T-helper 22 cell (primary cell): ENCODE data around the gene SIN3B.
A peak's percentile ranks its signal among the peaks of the same experiment; 100 is the strongest.
"Not testable (repeated sequence)": the region's sequence is repeated elsewhere in the genome, so short reads cannot be mapped to it uniquely, and the experiment has no call there.

Source experiments
- DNase-seq: peaks from one replicate; pipeline ENCODE4 v3.0.0-alpha.2; 2020; ENCODE audit warnings: low read depth

The SIN3B gene, protein sequence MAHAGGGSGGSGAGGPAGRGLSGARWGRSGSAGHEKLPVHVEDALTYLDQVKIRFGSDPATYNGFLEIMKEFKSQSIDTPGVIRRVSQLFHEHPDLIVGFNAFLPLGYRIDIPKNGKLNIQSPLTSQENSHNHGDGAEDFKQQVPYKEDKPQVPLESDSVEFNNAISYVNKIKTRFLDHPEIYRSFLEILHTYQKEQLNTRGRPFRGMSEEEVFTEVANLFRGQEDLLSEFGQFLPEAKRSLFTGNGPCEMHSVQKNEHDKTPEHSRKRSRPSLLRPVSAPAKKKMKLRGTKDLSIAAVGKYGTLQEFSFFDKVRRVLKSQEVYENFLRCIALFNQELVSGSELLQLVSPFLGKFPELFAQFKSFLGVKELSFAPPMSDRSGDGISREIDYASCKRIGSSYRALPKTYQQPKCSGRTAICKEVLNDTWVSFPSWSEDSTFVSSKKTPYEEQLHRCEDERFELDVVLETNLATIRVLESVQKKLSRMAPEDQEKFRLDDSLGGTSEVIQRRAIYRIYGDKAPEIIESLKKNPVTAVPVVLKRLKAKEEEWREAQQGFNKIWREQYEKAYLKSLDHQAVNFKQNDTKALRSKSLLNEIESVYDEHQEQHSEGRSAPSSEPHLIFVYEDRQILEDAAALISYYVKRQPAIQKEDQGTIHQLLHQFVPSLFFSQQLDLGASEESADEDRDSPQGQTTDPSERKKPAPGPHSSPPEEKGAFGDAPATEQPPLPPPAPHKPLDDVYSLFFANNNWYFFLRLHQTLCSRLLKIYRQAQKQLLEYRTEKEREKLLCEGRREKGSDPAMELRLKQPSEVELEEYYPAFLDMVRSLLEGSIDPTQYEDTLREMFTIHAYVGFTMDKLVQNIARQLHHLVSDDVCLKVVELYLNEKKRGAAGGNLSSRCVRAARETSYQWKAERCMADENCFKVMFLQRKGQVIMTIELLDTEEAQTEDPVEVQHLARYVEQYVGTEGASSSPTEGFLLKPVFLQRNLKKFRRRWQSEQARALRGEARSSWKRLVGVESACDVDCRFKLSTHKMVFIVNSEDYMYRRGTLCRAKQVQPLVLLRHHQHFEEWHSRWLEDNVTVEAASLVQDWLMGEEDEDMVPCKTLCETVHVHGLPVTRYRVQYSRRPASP

DNA sequence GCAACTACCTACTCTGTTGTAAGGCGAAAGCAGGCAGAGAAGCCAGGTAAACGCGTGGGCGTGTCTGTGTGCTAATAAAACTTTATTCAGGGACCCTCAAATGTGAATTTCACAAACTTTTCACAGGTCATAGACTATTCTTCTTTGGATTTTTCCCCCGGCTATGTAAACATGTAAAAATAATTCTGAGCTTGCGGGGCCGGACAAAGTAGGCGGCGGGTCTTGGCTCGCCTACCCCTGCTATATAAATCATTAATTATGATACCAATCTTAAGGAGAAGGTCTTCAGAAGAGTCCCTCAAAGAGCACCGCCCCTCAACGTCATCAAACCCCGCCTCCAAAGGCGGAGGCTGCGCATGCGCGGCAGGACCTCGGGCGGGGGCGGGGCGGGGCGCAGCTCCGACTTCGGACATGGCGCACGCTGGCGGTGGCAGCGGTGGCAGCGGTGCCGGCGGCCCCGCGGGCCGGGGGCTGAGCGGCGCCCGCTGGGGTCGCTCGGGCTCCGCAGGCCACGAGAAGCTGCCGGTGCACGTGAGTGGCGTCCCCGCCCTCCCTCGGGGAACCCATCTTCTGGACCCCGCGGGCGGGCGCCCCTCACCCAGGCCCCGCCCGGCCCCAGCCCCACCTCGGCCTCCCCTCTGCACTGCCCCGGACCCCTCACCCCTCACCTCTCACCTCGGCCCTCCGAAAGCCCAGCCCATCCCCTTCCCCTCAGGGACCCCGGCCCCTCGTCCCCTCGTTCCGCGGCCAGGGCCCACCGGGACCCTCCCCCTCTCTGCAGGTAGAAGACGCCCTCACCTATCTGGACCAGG lies at the start of gene SIN3B:
SIN3B (plus strand) TSS at position 389 of the 812 bp plus-strand sequence; CDS start at position 412, 23 bp downstream.
- peak; percentile 76 for DNase-seq

DNA sequence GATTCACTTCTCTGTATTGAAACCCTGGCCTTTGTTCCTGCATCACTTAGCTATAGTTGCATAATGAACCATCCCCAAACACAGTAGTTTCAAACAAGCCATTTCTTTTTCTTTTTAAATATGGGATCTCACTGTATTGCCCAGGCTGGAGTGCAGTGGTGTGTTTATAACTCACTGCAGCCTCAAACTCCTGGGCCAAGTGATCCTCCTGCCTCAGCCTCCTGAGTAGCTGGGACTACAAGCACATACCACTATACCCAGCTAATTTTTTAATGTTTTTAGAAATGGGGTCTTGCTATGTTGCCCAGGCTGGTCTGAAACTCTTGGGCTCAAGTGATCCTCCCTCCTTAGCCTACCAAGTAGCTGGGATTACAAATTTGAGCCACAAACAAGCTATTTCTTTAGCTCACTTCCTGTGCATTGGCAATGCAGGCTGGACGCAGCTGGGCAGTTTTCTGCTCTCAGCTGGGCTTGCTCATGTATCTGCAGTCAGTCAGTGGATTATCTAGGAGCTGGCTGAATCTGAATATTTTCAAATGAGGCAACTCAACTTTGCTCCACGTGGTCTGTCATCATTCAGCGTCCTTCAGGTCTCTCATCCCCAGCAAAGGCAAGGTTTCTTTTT lies 49.5 kb upstream of the SIN3B start:
- DNase-seq, result no peak

DNA sequence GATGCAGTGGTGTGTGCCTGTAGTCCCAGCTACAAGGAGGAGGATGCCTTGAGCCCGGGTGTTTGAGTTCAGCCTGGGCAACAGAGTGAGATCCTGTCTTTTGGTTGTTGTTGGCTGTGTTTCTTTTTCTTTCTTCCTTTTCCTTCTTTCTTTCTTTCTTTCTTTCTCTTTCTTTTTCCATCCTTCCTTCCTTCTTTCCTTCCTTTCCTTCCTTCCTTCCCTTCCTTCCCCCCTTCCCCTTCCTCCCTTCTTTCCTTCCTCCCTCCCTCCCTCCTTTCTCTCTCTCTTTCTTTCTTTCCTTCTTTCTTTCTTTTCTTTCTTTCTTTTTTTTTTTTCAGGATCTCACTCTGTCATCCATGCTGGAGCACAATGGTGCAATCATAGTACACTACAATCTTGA lies 46.5 kb upstream of the SIN3B start:
- DNase-seq, result no peak

DNA sequence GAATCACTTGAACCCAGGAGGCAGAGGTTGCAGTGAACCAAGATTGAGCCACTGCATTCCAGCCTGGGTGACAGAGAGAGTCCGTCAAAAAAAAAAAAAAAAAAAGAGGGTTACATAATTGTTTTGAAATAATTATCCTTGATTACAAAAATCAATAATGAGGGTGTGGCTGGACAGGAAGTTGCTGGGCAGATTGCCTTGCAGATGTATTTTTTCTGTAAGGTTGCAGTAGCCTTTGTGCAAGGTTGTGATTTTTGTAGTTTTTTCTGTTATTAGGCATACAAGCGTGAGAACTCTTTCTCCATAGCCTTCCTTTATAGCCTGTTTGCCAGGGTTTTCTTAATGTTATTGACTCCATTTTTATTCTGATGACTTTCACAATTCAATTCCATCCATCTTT lies 40.7 kb upstream of the SIN3B start:
- DNase-seq, result no peak

DNA sequence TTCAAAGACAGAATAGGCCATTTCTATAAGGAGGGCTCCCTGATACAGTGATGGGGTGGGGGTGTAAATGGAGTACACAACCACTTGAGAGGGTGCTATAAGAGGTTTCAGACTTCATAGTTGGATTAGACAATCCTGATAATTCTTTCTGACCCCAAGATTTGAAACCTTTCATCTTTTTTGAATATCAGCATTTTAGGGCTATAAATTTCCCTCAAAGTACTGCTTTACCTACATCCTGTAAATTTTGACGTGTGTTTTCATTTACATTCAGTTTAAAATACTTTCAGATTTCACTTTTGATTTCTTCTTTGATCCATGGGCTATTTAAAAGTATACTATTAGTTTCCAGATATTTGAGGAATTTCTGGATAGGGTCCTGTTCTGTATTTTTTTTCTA lies 40.0 kb upstream of the SIN3B start:
- DNase-seq, result no peak

DNA sequence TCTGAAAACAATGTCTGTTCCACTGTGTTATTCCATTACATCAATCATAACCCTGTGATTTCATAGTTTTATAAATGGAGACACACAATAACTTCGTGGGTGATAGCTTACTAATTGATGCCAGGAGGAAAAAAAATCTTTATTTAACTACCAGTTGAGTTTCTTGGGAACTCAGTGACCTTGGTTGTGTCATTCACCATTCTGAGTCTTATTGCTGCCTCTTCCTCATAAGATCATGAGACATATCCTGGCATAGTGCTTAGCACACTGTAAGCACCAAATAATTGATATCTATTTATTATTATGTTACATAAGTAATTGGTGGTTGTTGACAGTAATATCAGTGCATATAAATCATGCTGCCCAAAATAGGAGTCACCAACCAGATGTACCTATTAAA lies 39.1 kb upstream of the SIN3B start:
- DNase-seq, result no peak

DNA sequence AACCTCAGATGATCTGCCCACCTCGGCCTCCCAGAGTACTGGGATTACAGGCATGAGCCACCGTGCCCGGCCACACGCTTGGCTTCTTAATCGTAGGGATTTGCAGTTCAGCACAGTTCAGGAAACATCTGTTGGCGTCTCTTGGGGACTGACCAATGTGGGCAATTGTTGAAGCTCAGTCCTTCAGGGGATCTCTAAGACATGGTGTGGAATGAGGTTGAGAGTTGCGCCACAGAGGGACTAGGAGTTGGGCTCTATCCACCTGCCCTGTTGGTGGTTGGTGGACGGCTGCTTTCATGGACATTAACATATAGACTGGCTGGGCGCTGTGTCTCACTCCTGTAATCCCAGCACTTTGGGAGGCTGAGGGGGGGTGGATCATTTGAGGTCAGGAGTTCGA lies 37.3 kb upstream of the SIN3B start:
- DNase-seq, result no peak

DNA sequence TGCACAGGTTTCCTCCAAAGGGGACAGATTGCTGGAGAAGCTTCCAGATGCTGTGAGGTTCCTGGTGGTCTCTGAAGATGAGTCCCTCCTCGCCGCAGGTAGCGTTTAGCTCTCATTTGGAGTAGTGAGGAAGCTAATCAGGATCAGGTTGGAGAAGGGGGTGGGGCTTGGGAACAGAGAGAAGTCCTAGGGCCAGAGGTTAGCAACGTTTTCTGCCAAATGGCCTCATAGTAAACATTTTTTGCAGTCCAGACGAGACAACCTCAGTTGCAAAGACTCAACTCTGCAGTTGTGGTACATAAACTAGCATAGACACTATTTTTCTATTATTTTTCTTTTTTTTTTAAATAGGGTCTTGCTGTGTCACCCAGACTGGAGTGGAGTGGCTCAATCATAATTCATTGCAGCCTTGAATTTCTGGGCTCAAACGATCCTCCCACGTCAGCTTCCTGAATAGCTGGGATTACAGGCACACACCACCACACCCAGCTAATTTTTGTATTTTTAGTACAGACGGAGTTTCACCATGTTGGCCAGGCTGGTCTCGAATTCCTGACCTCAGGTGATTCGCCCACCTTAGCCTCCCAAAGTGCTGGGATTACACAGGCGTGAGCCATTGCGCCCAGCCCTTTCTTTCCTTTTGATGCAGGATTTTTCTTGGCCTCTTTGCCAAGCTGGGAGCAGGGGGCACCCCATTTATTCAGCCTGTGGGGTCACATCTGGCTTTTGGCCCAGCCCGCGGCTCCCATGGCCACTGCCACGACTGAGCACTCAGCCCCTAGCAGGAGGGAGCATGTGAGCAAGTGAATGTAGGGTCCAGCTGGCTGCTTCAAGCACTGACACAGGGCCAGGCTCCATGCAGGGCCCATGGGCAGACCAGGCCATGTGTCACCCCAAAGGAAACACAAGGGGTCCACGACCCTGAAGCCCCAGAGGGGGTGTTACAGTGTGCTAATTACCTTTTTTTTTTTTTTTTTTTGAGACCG lies 34.4 kb upstream of the SIN3B start:
- DNase-seq, result no peak

DNA sequence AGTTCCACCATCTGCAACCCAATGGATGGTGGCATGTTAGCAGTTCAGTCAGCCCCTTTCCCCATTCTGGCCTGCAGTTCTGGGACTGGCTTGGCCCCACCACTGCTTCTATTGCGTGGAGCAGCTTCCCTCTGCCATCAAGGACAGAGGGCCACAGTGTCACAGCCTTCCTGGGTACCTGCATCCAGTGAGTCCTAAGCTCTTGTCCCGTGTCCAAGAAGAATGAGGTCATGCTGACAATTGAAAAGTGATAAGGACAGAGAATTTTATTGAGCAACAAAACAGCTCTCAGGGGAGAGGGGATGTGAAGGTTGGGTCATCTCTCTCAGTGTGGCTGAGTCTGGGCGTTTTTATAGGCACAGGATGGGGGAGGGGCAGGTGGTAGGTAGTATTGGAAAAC lies 33.5 kb upstream of the SIN3B start:
- DNase-seq, result no peak

DNA sequence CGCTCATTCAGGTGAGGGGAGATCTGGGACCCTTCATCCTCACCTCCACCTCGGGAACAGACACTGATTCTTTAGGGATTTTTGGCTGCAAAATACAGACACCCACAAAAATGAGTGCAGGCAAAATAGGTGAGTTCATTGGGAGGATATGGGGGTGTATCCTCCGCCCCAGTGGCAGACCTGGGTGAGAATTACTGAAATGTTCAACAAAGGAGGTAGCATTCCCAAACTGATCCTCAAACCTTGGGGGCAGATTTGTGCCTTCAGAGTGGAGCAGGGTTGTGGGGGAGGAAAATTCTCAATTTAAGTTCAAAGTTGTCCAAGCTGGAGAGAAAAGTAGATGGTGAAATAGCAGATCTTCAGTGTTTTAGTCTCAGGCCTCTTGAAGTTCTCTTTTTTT lies 31.3 kb upstream of the SIN3B start:
- DNase-seq, result no peak

DNA sequence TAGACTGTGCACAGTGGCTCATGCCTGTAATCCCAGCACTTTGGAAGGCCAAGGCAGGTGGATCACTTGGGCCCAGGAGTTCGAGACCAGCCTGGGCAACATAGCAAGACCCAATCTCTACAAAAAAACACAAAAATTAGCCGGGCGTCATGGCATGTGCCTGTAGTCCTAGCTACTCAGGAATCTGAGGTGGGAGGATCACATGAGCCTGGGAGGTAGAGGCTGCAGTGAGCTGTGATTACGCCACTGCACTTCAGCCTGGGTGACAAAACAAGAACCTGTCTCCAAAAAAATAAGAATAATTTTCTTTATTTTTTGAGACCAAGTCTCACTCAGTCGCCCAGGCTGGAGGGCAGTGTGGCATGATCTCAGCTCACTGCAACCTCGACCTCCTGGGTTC lies 30.9 kb upstream of the SIN3B start:
- not testable (repeated sequence) for DNase-seq

DNA sequence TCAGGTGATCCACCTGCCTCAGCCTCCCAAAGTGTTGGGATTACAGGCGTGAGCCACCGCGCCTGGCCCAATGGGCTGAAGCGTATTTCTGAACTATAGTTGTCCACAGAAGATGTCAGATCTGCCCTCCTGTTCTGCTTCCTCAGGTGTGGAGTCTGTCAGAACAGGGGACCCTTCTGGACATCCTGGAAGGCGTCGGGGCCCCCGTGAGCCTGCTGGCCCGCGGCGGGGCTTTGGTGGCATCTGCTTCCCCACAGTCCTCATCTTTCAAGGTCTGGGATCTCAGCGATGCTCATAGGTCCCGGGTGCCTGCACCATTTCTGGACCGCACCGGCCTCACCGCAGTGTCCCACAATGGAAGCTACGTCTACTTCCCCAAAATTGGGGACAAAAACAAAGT lies 29.5 kb upstream of the SIN3B start:
- DNase-seq, result no peak

DNA sequence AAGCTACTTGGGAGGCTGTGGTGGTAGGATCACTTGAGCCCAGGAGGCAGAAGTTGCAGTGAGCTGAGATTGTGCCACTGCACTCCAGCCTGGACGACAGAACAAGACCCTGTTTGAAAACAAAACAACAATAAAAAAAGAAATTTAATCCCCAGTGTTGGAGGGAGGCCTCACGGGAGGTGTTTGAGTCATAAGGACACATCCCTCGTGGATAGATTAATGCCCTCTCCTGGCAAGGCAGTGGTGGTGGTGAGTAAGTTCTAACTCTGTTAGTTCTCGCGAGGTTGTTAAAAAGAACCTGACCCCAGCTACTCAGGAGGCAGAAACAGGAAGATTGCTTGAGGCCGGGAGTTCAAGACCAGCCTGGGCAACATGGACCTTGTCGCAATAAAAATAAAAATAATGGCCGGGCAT lies 27.6 kb upstream of the SIN3B start:
- no peak for DNase-seq

DNA sequence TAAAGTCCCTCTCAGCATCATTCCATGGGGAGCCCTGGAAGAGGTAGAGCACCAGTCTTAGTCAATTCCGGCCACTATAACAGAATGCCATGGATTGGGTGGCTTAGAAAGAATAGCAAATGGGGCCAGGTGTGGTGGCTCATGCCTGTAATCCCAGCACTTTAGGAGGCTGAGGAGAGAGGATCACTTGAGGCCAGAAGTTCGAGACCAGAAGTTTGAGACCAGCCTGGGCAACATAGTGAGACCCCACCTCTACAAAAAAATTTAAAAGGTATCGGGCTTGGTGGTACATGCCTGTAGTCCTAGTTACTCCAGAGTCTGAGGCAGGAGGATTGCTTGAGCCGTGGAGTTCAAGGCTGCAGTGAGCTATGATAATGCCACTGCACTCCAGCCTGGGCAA lies 25.0 kb upstream of the SIN3B start:
- no peak for DNase-seq

DNA sequence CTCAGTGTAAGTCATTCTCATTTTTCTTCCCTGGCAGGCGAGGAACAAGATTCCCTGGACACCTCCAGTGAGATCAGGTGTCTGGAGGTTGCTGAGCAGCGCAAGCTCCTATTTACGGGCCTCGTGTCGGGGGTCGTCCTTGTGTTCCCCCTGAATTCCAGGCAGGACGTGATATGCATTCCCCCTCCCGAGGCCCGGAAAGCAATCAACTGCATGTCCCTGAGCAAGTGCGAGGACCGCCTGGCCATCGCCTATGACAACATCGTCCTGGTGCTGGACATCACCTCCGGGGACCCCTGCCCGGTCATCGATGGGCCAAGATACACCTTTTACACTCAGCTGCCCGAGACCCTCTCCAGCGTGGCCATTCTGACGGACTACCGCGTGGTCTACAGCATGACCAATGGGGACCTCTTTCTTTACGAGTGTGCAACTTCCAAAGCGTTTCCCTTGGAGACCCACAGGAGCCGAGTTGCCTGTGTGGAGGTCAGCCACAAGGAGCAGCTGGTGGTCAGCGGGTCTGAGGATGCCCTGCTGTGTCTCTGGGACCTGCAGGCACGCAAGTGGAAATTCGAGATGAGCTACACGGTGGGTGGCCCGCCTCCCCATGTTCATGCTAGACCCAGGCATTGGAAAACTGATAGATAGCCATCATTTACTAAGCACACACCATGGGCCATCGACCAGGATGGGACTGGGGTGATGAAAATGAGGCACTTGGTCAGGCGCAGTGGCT lies 21.5 kb upstream of the SIN3B start:
- no peak for DNase-seq

DNA sequence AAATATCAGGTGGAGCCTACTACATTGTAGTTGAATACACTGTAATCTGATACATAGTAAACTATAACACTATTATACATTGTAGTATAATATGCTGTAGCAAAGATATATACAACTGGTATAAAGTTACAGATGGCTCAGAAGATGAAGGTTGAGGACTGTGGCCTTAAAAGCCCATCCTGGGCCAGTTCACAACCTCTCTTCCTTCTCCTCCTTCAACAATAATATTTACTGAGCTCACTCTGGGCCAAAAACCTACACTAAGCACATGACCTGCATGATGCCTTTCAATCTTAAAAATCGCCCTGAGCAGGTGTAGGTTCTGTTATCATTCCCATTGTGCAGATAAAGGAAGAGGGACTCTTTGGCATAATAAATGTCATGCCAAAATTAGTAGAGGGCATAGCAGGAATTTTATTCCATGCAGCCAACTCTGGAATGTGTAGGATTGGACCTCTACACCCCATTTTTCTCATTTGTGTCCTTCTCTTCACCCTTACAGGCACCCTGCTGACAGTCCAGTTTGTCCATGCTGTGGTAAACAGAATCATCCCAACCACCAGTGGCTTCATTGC lies 14.6 kb upstream of the SIN3B start:
- no peak for DNase-seq

DNA sequence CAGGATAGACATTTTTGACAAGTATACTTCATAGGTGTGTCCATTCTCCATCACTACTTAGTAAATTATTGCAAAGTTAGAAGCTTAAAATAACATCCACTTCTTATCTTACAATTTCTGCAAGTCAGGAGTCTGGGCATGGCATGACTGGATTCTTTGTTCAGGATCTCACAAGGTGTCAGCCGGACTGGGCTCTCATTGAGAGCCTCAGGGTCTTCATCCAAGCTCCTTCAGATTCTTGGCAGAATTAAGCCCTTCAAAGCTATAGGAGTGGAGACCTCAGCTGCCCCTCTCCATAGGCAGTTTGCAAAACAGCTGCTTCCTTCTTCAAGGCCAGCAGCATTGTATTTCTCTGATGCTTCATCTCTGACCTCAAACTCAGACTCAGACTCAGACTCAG lies 9.1 kb upstream of the SIN3B start:
- DNase-seq, result no peak

DNA sequence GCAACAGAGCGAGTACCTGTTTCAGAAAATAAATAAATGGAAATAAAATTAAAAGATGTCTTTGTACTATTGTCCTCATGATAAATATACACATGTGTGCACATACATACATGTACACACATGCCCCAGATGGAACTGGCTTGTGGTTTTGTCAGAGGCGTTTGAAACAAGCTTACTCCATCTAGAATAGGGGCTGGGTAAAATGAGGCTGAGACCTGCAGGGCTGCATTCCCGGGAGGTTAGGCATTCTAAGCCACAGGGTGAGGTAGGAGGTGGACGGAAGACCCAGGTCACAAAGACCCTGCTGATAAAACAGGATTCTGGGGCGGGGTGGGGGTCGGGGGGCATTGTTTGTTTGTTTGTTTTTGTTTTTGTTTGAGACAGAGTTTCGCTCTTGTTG lies 8.1 kb upstream of the SIN3B start:
- no peak for DNase-seq

DNA sequence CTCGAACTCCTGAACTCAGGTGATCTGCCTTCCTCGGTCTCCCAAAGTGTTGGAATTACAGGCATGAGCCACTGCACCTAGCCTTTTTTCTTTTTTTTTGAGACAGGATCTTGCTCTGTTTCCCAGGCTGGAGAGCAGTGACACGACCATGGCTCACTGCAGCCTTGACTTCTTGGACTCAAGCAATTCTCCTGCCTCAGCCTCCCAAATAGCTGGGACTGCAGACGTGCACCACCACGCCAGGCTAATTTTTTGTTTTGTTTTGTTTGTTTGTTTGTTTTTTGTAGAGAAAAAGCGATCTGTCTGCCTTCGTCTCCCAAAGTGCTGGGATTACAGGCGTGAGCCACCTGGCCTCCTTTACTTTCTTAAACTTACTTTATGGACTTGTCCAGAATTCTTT lies 6.5 kb upstream of the SIN3B start:
- no peak for DNase-seq
